Stomach (tissue), 9 donors: ENCODE data around the gene ABHD2. TPM values are rescaled to one million over a fixed set of nuclear protein-coding genes. Genes with fewer than 3 reads are reported as not detected.
"Not testable (repeated sequence)": the region's sequence is repeated elsewhere in the genome, so short reads cannot be mapped to it uniquely, and the experiment has no call there.

Experiments used
- DNase-seq, 2 donors: peaks; one replicate each; pipeline versions ENCODE4 v3.0.0 to v3.0.0-alpha.2; 2013 to 2019
- H3K27ac ChIP-seq, 5 donors: fragments of 200-600 bp in 4 of 5; sonication (generic) in 4 of 5; one replicate each; pipeline ENCODE4 v1.5.1; 2013 to 2019; ENCODE audit warnings: mild to moderate bottlenecking in 1 of 5, moderate library complexity in 1 of 5
- H3K27me3 ChIP-seq, 3 donors: fragments of 200-600 bp; sonication (generic); one replicate each; pipeline ENCODE4 v1.5.1; 2017 to 2019; ENCODE audit warnings: mixed run types in 1 of 3
- H3K36me3 ChIP-seq, 4 donors: fragments of 200-600 bp; sonication (generic); 1 replicate in 3 of 4; 2 replicates in 1 of 4; pipeline ENCODE4 v1.5.1; 2016 to 2019
- H3K4me1 ChIP-seq, 4 donors: fragments of 200-600 bp; sonication (generic); one replicate each; pipeline ENCODE4 v1.5.1; 2016 to 2019
- H3K4me3 ChIP-seq, 4 donors: fragments of 200-600 bp; sonication (generic) in 3 of 4; one replicate each; pipeline ENCODE4 v1.5.1; 2016 to 2019; ENCODE audit warnings: mild to moderate bottlenecking in 1 of 4
- H3K9me3 ChIP-seq, 4 donors: fragments of 200-600 bp; sonication (generic); one replicate each; pipeline ENCODE4 v1.5.1; 2016 to 2019
- EP300 ChIP-seq: sonication (generic); formaldehyde crosslinking; IDR thresholded peaks from one replicate; pipeline ENCODE4 v1.6.1; 2017; ENCODE audit warnings: antibody characterized with exemption
- POLR2A ChIP-seq, 4 donors: fragments of 450-650 bp; IDR thresholded peaks; one replicate each; pipeline ENCODE4 v1.6.1; 2016; ENCODE audit warnings: antibody characterized with exemption in 4 of 4, control low read depth in 2 of 4, mild to moderate bottlenecking in 1 of 4, moderate library complexity in 1 of 4
- POLR2AphosphoS5 ChIP-seq, 3 donors: sonication (generic); formaldehyde crosslinking; IDR thresholded peaks; one replicate each; pipeline ENCODE4 v1.6.1; 2016; ENCODE audit warnings: antibody characterized with exemption in 3 of 3
- WGBS, 5 donors: extraction: QIAGEN DNeasy Blood & Tissue Kit in 3 of 5; methylation state at CpG; one replicate each; pipeline versions ENCODE4 v1.1.5 to v1.1.7; 2013 to 2018; 5-methylcytosine and 5-hydroxymethylcytosine counted together
- intact Hi-C: fragments of 100-400 bp; cut with DNase I; formaldehyde crosslinking; loops from one replicate; pipeline ENCODE4 v1.15.1; 2023; ENCODE audit warnings: low total_unique reads
- polyA plus RNA-seq, 3 donors: library from polyadenylated mRNA; stranded (reverse); fragments of 200-250 nt; gene quantifications; one replicate each; pipeline ENCODE4 v1.2.3, GENCODE V29; 2013
- total RNA-seq, 5 donors: library from RNA; depleted of rRNA; stranded (reverse); fragments of >200 nt; gene quantifications; one replicate each; pipeline versions ENCODE4 v1.1.0 to v1.2.3, GENCODE V29; 2014 to 2016
- TF ChIP-seq, protein P1 (sequence below), 7 experiments: fragments of 450-650 bp in 4 of 7; fragments of 200-600 bp in 3 of 7; sonication (generic) in 3 of 7; IDR thresholded peaks; one replicate each; pipeline ENCODE4 v1.5.1; 2016 to 2019; ENCODE audit warnings: antibody characterized with exemption in 7 of 7, control low read depth in 2 of 7, mild to moderate bottlenecking in 1 of 7
- donor health status: healthy with polysubstance abuse.
- donor health status: Bipolar disorder and iron deficiency.
- donor health status: healthy.

ABHD2 gene
- total and polyA plus RNA-seq, 8 donors = 5.1 to 192 (median 70.3) TPM

GRCh38 chr15:89083246-89083645 is 5.0 kb upstream of the ABHD2 start:
- intact Hi-C loops = no loop called here
- WGBS, 5 donors = 95 to 99% (median 98%) methylated on average over 6 of the region's 6 CpGs
- TF ChIP-seq EP300 = no peak
- TF ChIP-seq POLR2AphosphoS5 (IDR thresholded peaks at IDR 0.05) = no peak
- TF ChIP-seq POLR2A (IDR thresholded peaks at IDR 0.05) = no peak
- TF ChIP-seq, protein P1, sequence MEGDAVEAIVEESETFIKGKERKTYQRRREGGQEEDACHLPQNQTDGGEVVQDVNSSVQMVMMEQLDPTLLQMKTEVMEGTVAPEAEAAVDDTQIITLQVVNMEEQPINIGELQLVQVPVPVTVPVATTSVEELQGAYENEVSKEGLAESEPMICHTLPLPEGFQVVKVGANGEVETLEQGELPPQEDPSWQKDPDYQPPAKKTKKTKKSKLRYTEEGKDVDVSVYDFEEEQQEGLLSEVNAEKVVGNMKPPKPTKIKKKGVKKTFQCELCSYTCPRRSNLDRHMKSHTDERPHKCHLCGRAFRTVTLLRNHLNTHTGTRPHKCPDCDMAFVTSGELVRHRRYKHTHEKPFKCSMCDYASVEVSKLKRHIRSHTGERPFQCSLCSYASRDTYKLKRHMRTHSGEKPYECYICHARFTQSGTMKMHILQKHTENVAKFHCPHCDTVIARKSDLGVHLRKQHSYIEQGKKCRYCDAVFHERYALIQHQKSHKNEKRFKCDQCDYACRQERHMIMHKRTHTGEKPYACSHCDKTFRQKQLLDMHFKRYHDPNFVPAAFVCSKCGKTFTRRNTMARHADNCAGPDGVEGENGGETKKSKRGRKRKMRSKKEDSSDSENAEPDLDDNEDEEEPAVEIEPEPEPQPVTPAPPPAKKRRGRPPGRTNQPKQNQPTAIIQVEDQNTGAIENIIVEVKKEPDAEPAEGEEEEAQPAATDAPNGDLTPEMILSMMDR (IDR thresholded peaks at IDR 0.05) = no peak
- Histone ChIP-seq H3K4me3 (no peak overlapping the region), H3K9me3 (no peaks in the 10 kb centered on the region), H3K27ac (no peak overlapping the region), H3K36me3 (no peaks in the 10 kb centered on the region), H3K27me3 (no peaks in the 10 kb centered on the region), H3K4me1 (peaks cover 7 to 20% (median 14%) of the 10 kb centered on the region in 4 donors)
- no peak for DNase-seq

GRCh38 chr15:89085289-89085926 is 2.8 kb upstream of the ABHD2 start:
- DNase-seq = no peak
- intact Hi-C loops = no loop called here
- H3K9me3 ChIP-seq = no peaks in the 10 kb centered on the region
- H3K36me3 ChIP-seq = no peaks in the 10 kb centered on the region
- TF ChIP-seq POLR2AphosphoS5 (IDR thresholded peaks at IDR 0.05) (no peak), EP300 (no peak), POLR2A (IDR thresholded peaks at IDR 0.05) (no peak)
- TF ChIP-seq, protein P1 (IDR thresholded peaks at IDR 0.05) = no peak
- peaks cover 13 to 36% (median 26%) of the 10 kb centered on the region in 4 donors for H3K4me1 ChIP-seq
- H3K27ac ChIP-seq = peak overlapping the region in 3 of 5 donors; percentile 11 to 95 (median 94)
- WGBS, 5 donors = 71 to 80% (median 79%) methylated on average over 4 of the region's 4 CpGs
- H3K27me3 ChIP-seq = no peaks in the 10 kb centered on the region
- H3K4me3 ChIP-seq = no peak overlapping the region

- DNase-seq, H3K27me3 ChIP-seq, intact Hi-C loops, H3K9me3 ChIP-seq, H3K4me3 ChIP-seq, H3K36me3 ChIP-seq: not testable (repeated sequence)
- H3K4me1 ChIP-seq = peaks cover 18 to 41% (median 29%) of the 10 kb centered on the region in 4 donors
- H3K27ac ChIP-seq = peak overlapping the region in 2 of 5 donors; percentile 94 to 95
- WGBS, 5 donors = 70 to 88% (median 76%) methylated on average over 1 of the region's 1 CpG
These were observed 2.3 kb upstream of the ABHD2 start for GRCh38 chr15:89085933-89086332.

GRCh38 chr15:89086390-89086789 is 1.9 kb upstream of the ABHD2 start:
- H3K4me3 ChIP-seq, H3K9me3 ChIP-seq, DNase-seq, intact Hi-C loops, H3K36me3 ChIP-seq, H3K27me3 ChIP-seq: not testable (repeated sequence)
- Histone ChIP-seq H3K4me1 (peaks cover 19 to 44% (median 32%) of the 10 kb centered on the region in 4 donors), H3K27ac (peak overlapping the region in 2 of 5 donors; percentile 94 to 95)
- WGBS, 5 donors = 96 to 100% (median 97%) methylated on average over 5 of the region's 5 CpGs

DNA sequence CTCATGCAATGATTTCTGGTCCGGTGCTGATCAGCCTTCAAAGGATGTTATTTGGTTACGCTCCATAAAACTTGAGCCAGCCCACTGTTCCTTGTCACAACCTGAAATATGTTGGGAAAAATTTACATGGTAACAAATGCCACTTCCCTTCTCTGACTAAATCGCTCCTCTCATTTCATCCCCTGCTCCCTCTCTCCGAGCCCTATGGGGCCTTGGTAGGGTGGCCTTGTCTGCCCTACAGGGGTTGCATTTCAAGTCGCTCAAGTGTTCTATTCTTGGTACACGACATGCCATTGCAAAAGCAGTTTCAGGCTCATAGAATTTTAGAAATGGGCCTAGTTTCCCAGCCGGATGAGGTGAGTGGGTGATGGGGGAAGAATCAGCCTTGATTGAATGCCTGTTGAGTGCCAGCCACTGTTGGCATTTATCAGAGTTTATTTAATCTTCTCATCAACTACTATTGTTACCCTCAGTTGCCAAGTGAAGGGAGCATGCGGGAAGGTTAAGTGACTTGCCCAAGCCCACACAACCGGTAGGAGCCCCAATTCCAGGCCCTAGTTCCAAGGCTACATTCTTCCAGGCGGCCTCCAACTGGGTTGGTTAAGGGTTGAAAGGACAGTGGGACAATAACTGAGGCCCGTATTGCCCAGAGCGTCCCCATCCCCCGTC is 961 bp upstream of the ABHD2 start:
- H3K4me1 ChIP-seq = peaks cover 23 to 53% (median 41%) of the 10 kb centered on the region in 4 donors
- TF ChIP-seq POLR2AphosphoS5 (IDR thresholded peaks at IDR 0.05) = no peak
- WGBS, 5 donors = 62 to 67% (median 64%) methylated on average over 13 of the region's 13 CpGs
- H3K4me3 ChIP-seq = peak overlapping the region; percentile 72 to 90 (median 78)
- intact Hi-C loops = no loop called here
- H3K9me3 ChIP-seq = no peaks in the 10 kb centered on the region
- no peaks in the 10 kb centered on the region for H3K27me3 ChIP-seq
- H3K27ac ChIP-seq = peak overlapping the region; percentile 84 to 95 (median 93)
- DNase-seq = no peak
- H3K36me3 ChIP-seq = no peaks in the 10 kb centered on the region
